ENCODE measurements around the gene RELB. TPM values are rescaled to one million over a fixed set of nuclear protein-coding genes. Genes with fewer than 3 reads are reported as not detected.

Gene RELB
- total RNA-seq, 1 donor from 2014 or later: 73.3 TPM

DNA sequence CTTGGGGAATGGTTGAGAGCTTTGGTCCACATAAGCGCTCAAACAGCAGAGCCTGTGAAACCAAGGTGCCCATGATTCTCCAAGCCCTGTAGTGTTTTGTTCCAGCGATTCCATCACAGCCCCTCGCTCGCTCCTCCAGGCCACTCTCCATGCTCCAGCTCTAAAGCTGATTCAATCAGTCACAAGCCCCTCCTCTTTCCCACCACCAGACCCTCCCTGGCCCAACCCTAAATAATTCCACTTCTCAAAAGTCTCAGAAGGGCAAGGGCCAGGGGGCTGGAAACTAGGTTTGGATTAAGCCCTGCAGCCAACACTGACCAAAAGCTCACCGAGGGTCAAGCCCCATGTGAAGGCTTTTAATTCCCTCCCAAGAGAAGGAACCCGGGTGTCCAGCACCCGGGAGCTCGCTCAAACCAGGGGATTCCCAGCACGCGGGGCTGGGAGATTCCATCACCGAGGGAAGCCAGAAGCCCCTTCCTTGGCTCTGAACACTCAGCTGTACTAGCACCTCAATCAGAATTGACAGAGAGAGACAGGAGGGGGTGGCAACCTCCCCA, 73.6 kb downstream of the RELB start:
- Mint-ChIP-seq H3K4me1 (ENCODE audit: low read depth) (peaks cover 18% of the 10 kb centered on the region), H3K4me3 (peak overlapping the region; percentile 68), H3K36me3 (ENCODE audit: low read depth) (no peaks in the 10 kb centered on the region), H3K9me3 (no peaks in the 10 kb centered on the region), H3K27me3 (ENCODE audit: insufficient read depth) (no peaks in the 10 kb centered on the region), H3K27ac (peak overlapping the region; percentile 34)
- intact Hi-C loops (cut with micrococcal nuclease): loop anchor here (5.0 kb wide), 2 partner anchors 177 to 332 kb away; partner anchors contain the start of genes MARK4, POLR1G and PPP1R13L
- no peak for DNase-seq (ENCODE audit: low spot score)

DNA sequence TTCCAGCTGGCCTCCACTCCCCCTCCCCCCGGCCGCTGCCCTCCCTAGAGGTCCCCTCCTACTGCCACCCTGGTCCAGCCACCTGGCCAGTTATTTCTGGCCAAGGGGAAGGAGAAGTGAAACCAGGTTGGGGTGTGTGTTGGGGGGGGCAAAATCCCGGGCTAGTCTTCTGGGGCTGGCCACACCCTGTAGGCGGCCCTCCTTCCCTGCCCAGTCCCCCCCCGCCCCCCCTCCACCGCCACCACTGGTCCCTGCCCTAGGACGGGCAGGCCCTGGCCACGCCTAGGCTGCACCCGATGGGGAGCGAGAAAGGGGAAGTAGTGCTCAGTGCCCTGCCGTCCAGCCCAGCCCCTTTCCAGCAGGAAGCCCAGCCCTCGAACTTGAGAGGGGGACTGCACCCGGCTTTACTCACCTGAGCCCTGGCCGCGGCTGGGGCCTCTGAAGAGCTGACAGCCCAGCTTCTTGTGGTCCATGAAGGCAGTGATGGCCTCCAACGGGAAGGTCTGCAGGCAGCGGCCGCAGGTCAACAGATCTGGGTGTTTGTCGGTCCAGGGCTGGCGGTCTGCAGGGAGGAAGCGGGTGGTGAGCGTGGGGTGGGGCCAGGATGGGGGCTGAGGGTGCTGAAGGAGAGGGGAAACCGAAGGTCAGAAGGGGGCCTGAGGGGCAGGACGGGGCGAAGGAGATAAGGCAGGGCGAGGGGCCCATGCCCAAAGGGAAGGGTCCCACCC, 74.2 kb downstream of the RELB start:
- Mint-ChIP-seq H3K9me3 (no peaks in the 10 kb centered on the region), H3K36me3 (ENCODE audit: low read depth) (no peaks in the 10 kb centered on the region), H3K4me1 (ENCODE audit: low read depth) (peaks cover 24% of the 10 kb centered on the region), H3K27ac (peak overlapping the region; percentile 48), H3K27me3 (ENCODE audit: insufficient read depth) (no peaks in the 10 kb centered on the region), H3K4me3 (peak overlapping the region; percentile 83)
- intact Hi-C loops (cut with micrococcal nuclease): loop anchor here (1.0 to 5.0 kb wide), 4 partner anchors 36 to 332 kb away; partner anchors contain the start of genes CLASRP, MARK4, POLR1G and PPP1R13L
- DNase-seq (ENCODE audit: low spot score): no peak

DNA sequence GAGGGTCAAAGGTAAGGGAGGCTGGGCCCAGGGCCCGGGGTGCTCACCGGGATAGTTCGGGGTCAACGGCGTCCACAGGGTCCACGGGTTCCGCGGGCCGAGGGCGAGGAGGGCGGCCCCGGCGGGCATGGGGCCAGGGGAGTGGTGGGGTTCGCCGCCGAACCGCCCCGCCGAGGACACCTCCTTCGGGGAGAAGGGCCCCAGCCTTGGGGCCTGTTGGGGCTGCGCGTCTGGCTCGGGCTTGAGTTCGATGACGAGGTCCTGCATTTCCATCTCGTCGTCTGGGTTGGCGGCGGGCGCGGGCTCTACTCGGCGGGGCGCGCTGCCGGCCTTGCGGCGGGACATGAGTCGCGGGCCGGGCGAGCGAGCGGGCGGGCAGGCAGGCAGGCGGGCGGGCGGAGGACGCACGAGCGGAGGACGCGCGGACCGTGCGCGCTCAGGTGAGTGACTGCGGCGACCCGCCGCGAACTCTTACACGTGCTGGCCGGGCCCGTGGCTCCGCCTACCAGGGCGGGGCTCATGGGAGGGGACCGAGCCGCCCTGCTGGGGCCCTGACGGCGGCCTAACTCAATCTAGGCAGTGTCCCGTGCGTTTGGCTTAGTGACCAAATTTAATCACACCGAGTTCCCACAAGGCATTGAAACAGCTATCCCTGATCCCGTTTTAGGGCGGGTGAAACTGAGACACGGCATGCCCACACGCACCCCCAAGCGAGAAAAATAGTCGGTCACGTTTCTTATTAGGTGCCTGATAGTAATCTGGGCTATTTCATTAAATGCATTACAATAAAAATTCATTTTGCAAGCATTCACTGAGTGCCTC, 75.0 kb downstream of the RELB start, which contains the start of gene ZNF296:
ZNF296 (minus strand) TSS at position 450 of the 822 bp plus-strand sequence; CDS start at position 345, 105 bp downstream.
- intact Hi-C loops (cut with micrococcal nuclease): loop anchor here (1.0 to 5.0 kb wide), 4 partner anchors 37 to 331 kb away; partner anchors contain the start of genes CLASRP, MARK4, POLR1G and PPP1R13L
- peak within 1 kb of the TSS; percentile 48 for H3K27ac Mint-ChIP-seq
- peaks cover 29% of the 10 kb centered on the region for H3K4me1 Mint-ChIP-seq (ENCODE audit: low read depth)
- peak; percentile 76 for DNase-seq (ENCODE audit: low spot score)
- H3K27me3 Mint-ChIP-seq (ENCODE audit: insufficient read depth): no peaks in the 10 kb centered on the region
- H3K9me3 Mint-ChIP-seq: no peaks in the 10 kb centered on the region
- H3K4me3 Mint-ChIP-seq: peak within 1 kb of the TSS; percentile 83
- H3K36me3 Mint-ChIP-seq (ENCODE audit: low read depth): peaks cover 3% of the 10 kb centered on the region

DNA sequence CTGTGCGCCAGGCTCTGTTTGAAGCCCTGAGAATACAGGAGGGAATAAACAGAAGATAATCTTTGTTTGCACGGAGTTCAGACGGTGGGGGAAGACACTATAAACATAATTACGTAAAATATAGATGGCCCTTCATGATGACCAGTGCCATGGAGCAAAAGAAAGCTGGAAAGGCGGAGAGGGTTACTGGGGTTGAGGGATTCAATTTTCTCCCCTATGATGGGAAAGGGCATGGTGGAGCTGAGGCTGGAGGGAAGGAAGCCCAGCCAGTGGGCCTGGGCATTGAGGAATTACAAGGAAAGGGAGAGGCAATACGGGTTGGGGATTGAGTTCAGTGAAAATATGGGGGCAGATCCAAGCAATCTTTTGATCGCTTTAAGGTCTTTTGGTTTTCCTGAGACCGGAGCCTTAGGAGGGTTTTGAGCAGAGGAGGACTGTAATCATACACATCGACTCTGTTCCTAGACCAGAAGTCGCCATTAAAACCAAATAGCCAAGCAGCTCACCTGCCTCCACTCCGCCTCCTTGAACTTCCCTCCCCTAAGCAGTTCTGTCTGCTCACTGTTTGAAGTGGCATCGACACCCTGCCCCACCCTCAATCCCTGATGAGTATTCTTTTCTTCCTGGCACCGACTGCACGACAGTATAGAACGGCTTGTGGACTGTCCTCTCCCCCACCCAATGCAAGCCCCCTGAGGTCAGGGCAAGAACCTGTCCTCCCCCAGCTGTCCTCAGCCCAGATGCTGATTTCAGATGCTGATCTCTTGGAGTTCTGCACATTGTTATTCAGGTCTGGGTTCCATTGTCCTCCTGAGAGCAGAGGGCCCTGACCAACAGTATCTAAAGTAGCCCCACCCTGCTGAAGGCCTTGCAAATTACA, 75.8 kb downstream of the RELB start:
- DNase-seq (ENCODE audit: low spot score): no peak
- H3K4me1 Mint-ChIP-seq (ENCODE audit: low read depth): peaks cover 37% of the 10 kb centered on the region
- no peaks in the 10 kb centered on the region for H3K27me3 Mint-ChIP-seq (ENCODE audit: insufficient read depth)
- peak overlapping the region; percentile 32 for H3K27ac Mint-ChIP-seq
- H3K9me3 Mint-ChIP-seq: no peaks in the 10 kb centered on the region
- intact Hi-C loops (cut with micrococcal nuclease): loop anchor here (1.0 to 5.0 kb wide), 4 partner anchors 38 to 330 kb away; partner anchors contain the start of genes CLASRP, MARK4, POLR1G and PPP1R13L
- peaks cover 11% of the 10 kb centered on the region for H3K36me3 Mint-ChIP-seq (ENCODE audit: low read depth)
- H3K4me3 Mint-ChIP-seq: peak overlapping the region; percentile 83

DNA sequence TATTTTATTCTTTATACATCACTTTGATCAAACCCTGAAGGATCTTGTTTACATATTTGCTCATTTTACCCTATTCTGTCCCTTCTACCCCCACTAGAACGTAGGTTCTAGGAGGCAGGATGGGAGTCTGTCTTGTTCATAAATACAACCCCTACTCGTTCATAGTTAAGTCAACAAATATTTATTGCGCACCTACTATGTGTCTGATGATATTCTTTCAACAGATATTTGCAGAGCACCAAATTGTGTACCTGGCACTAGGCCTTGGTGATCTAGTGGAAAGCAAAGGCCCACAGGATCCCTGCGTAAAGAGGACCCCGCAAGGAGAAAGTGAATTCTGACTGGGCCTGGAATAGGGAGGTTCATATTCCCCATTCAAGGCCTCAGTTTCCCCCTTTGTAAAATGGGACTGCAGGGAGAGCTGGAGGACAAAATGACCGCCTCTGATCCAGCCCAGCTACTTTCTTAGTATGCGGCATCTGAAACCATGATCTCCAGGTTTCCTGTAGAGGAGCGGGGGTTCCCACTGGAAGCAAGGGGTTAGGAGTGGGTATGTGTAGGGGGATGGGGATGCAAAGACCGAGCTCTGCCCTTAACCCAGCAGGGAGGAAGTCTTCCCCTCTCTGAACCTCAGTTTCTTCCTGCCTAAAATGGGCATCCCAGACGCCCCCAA, 77.3 kb downstream of the RELB start:
- peaks cover 40% of the 10 kb centered on the region for H3K4me1 Mint-ChIP-seq (ENCODE audit: low read depth)
- peak overlapping the region; percentile 58 for H3K27ac Mint-ChIP-seq
- H3K4me3 Mint-ChIP-seq: peak overlapping the region; percentile 99
- intact Hi-C loops (cut with micrococcal nuclease): loop anchor here (1.0 to 5.0 kb wide), 5 partner anchors 13 to 329 kb away; partner anchors contain the start of genes BLOC1S3, MARK4, POLR1G and PPP1R13L
- H3K36me3 Mint-ChIP-seq (ENCODE audit: low read depth): peaks cover 14% of the 10 kb centered on the region
- no peaks in the 10 kb centered on the region for H3K9me3 Mint-ChIP-seq
- DNase-seq (ENCODE audit: low spot score): no peak
- H3K27me3 Mint-ChIP-seq (ENCODE audit: insufficient read depth): no peaks in the 10 kb centered on the region

DNA sequence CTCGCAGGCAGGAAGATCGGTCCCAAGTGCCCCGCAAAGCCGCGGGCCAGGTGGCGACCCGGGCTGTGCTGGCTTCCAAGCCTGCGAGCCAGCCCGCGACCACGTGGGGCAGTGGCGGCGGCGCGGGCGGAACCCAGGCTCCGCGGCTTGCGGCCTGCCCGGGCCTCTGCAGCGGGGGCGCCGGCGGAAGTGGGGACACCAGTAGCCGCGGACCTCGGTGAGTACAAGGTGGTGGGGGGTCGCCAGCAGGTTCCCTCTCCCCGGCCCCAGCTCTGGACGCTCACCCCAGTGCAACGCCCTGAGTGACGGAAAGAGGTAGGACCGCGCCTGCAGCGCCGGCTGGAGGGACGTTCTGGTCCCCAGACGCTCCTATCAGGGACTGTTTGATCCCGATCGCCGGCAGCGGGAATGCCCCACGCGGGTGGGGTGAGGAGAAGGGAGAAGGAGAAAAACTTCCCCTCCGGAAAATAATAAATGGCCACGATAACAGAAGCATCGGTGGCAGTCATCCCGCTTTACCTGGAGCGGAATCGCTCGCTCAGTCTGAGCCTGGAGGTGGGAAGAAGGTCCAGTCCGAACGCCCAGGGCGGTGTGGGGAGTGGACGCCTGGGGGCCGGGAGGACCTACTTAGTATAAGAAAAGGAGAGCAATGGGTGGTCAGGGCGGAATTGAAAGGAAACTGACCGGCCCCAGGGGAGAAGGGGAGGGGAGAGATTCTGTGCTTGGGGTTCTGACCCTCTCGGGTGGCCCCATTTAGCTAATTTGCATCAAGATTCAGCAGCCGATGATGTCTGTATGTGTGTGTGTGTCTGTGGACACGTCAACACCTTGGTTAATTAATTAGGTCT, 78.0 kb downstream of the RELB start, which contains the start of gene GEMIN7:
GEMIN7 (plus strand) TSS at position 198 of the 848 bp plus-strand sequence. CDS start 10,855 bp downstream, outside the sequence.
- DNase-seq (ENCODE audit: low spot score): peak; percentile 76
- Mint-ChIP-seq H3K36me3 (ENCODE audit: low read depth) (peaks cover 14% of the 10 kb centered on the region), H3K4me1 (ENCODE audit: low read depth) (peaks cover 40% of the 10 kb centered on the region), H3K27ac (peak within 1 kb of the TSS; percentile 94), H3K4me3 (peak within 1 kb of the TSS; percentile 99), H3K9me3 (no peaks in the 10 kb centered on the region), H3K27me3 (ENCODE audit: insufficient read depth) (no peaks in the 10 kb centered on the region)
- intact Hi-C loops (cut with micrococcal nuclease): loop anchor here (1.0 to 5.0 kb wide), 5 partner anchors 12 to 328 kb away; partner anchors contain the start of genes BLOC1S3, MARK4, POLR1G and PPP1R13L

DNA sequence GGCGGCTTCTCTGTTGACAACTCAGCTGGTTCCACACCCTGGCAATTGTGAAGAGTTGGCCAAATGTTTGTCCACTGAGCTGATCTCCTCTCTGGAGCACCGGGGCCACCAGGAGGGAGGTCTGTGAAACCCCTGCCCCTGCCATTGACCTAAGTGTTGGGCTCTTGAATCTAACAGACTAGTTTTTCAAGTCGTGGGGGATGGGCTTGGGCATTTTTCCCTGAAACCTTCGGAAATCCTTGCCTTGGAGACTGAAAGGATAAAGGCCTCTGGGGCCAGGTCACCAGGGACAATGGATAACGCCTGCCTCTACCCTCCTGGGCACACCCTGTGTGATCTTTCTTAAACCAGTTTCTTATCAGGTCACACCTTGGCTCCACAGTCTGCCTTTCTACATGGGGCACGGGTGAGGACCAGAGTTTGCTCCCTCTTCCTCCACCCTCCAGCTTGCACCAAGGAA, 78.7 kb downstream of the RELB start:
- Mint-ChIP-seq H3K27ac (peak overlapping the region; percentile 94), H3K4me3 (peak overlapping the region; percentile 99), H3K27me3 (ENCODE audit: insufficient read depth) (no peaks in the 10 kb centered on the region), H3K36me3 (ENCODE audit: low read depth) (peaks cover 14% of the 10 kb centered on the region), H3K4me1 (ENCODE audit: low read depth) (peaks cover 40% of the 10 kb centered on the region), H3K9me3 (no peaks in the 10 kb centered on the region)
- DNase-seq (ENCODE audit: low spot score): no peak
- intact Hi-C loops (cut with micrococcal nuclease): loop anchor here (1.0 to 5.0 kb wide), 5 partner anchors 11 to 327 kb away; partner anchors contain the start of genes BLOC1S3, MARK4, POLR1G and PPP1R13L

DNA sequence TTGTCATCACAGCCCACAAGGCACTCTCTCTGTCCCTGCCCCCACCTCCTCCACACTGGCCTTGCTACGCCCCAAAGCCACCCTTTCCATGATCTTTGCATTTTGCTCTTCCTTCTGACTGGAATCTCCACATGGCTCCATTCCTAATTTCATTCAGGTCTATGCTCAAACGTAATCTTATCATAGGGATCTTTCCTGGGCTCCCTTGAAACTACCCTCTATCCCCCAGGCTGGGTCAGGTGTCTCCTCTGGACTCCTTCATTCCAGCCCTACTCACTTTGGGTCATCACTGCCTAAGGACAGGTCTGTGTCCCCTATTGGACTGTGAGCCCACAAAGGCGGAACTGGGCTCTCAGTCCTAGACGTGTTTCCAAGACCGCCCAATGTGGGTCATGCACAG, 80.9 kb downstream of the RELB start:
- no peaks in the 10 kb centered on the region for H3K27me3 Mint-ChIP-seq (ENCODE audit: insufficient read depth)
- no peak for DNase-seq (ENCODE audit: low spot score)
- H3K4me3 Mint-ChIP-seq: peak overlapping the region; percentile 78
- peaks cover 34% of the 10 kb centered on the region for H3K4me1 Mint-ChIP-seq (ENCODE audit: low read depth)
- intact Hi-C loops (cut with micrococcal nuclease): no loop called here
- no peaks in the 10 kb centered on the region for H3K9me3 Mint-ChIP-seq
- no peak overlapping the region for H3K27ac Mint-ChIP-seq
- H3K36me3 Mint-ChIP-seq (ENCODE audit: low read depth): peaks cover 18% of the 10 kb centered on the region

DNA sequence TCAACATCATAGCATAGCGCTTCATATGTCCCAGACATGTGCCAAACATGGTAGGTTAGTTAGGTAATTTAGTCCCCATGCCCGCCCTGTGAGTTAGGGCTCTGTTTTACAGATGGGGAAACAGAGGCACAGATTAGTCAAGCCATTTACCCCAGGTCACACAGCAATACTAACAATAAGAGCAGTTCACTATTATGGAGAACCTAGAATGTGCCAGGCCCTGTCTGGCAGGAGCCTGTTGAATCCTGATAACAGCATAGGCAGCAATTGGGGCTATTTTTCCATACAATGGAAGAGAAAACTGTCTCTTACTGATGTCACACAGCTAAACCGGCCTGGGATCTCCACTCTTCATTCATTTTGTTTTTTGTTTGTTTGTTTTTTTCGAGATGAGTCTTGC, 85.2 kb downstream of the RELB start:
- peaks cover 3% of the 10 kb centered on the region for H3K9me3 Mint-ChIP-seq
- peak overlapping the region; percentile 14 for H3K27ac Mint-ChIP-seq
- peaks cover 26% of the 10 kb centered on the region for H3K36me3 Mint-ChIP-seq (ENCODE audit: low read depth)
- intact Hi-C loops (cut with micrococcal nuclease): no loop called here
- DNase-seq (ENCODE audit: low spot score): no peak
- H3K4me3 Mint-ChIP-seq: no peak overlapping the region
- H3K27me3 Mint-ChIP-seq (ENCODE audit: insufficient read depth): no peaks in the 10 kb centered on the region
- H3K4me1 Mint-ChIP-seq (ENCODE audit: low read depth): peaks cover 29% of the 10 kb centered on the region

DNA sequence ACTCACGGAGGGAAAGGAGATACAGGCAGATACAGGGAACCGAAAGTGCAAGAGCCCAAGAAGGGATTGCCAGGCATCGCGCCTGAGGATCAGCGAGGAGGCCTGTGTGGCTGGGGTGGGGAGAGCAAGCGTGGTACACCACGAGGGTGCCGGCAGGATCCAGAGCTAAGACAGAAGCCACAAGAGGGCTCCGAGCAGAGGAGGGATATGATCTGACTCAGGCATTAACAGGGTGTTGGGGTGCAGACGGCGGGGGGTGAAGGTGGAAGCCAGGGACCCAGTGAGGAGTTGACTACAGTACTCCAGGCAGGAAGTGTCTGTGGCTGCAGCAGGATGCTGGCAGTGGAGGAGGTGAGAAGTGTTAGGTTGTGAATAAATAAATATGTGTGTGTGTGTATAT, 86.3 kb downstream of the RELB start:
- intact Hi-C loops (cut with micrococcal nuclease): no loop called here
- Mint-ChIP-seq H3K27ac (peak overlapping the region; percentile 92), H3K4me3 (peak overlapping the region; percentile 15), H3K36me3 (ENCODE audit: low read depth) (peaks cover 19% of the 10 kb centered on the region), H3K27me3 (ENCODE audit: insufficient read depth) (no peaks in the 10 kb centered on the region), H3K4me1 (ENCODE audit: low read depth) (peaks cover 26% of the 10 kb centered on the region), H3K9me3 (peaks cover 3% of the 10 kb centered on the region)
- DNase-seq (ENCODE audit: low spot score): peak; percentile 48
